Gastroesophageal sphincter (tissue), 4 donors: ENCODE data around the gene SOX6. TPM values are rescaled to one million over a fixed set of nuclear protein-coding genes. Genes with fewer than 3 reads are reported as not detected.

Experiments used
- ATAC-seq: fragments of 150-250 bp; one replicate; pipeline ENCODE4 v1.9.1; 2016; ENCODE audit warnings: mild to moderate bottlenecking, moderate library complexity
- H3K27ac ChIP-seq, 4 donors: fragments of 200-600 bp; sonication (generic) in 3 of 4; 1 replicate in 3 of 4; 2 replicates in 1 of 4; pipeline ENCODE4 v1.5.1; 2016 to 2019
- H3K27me3 ChIP-seq: fragments of 200-600 bp; sonication (generic); one replicate; pipeline ENCODE4 v1.5.1; 2019
- H3K36me3 ChIP-seq, 2 donors: fragments of 200-600 bp; sonication (generic); one replicate each; pipeline ENCODE4 v1.5.1; 2019; ENCODE audit warnings: control low read depth in 1 of 2
- H3K4me1 ChIP-seq, 3 donors: fragments of 200-600 bp; sonication (generic); 1 replicate in 2 of 3; 2 replicates in 1 of 3; pipeline ENCODE4 v1.5.1; 2016 to 2019; ENCODE audit warnings: control low read depth in 2 of 3
- H3K4me3 ChIP-seq, 2 donors: fragments of 200-600 bp; sonication (generic); one replicate each; pipeline ENCODE4 v1.5.1; 2019; ENCODE audit warnings: mild to moderate bottlenecking in 1 of 2, moderate library complexity in 1 of 2
- H3K9me3 ChIP-seq, 3 donors: fragments of 200-600 bp; sonication (generic); one replicate each; pipeline ENCODE4 v1.5.1; 2017 to 2019; ENCODE audit warnings: control low read depth in 2 of 3
- EP300 ChIP-seq: sonication (generic); formaldehyde crosslinking; IDR thresholded peaks from one replicate; pipeline ENCODE4 v1.6.1; 2017; ENCODE audit warnings: antibody characterized with exemption, mild to moderate bottlenecking
- POLR2A ChIP-seq, 2 donors: fragments of 450-650 bp; IDR thresholded peaks; one replicate each; pipeline ENCODE4 v1.6.1; 2017; ENCODE audit warnings: antibody characterized with exemption in 2 of 2, mild to moderate bottlenecking in 2 of 2, moderate library complexity in 1 of 2
- POLR2AphosphoS5 ChIP-seq: sonication (generic); formaldehyde crosslinking; IDR thresholded peaks from one replicate; pipeline ENCODE4 v1.6.1; 2017; ENCODE audit warnings: antibody characterized with exemption
- WGBS, 2 donors: methylation state at CpG; one replicate each; pipeline ENCODE4 v1.1.5; 2018; ENCODE audit warnings: low coverage in 1 of 2; 5-methylcytosine and 5-hydroxymethylcytosine counted together
- total RNA-seq, 4 donors: library from RNA; depleted of rRNA; stranded (reverse); fragments of >200 nt; gene quantifications; one replicate each; pipeline ENCODE4 v1.1.0, GENCODE V29; 2016
- TF ChIP-seq, protein P1 (sequence below), 4 experiments: fragments of 200-600 bp in 2 of 4; fragments of 450-650 bp in 2 of 4; sonication (generic) in 1 of 4; IDR thresholded peaks; one replicate each; pipeline ENCODE4 v1.5.1; 2017 to 2019; ENCODE audit warnings: antibody characterized with exemption in 4 of 4, mild to moderate bottlenecking in 2 of 4, moderate library complexity in 2 of 4

SOX6 gene
- 10 to 100 TPM in 2 of 4 donors, 1 to 10 TPM in 2; 1.2 to 21.9 (median 6.5) TPM for total RNA-seq

DNA sequence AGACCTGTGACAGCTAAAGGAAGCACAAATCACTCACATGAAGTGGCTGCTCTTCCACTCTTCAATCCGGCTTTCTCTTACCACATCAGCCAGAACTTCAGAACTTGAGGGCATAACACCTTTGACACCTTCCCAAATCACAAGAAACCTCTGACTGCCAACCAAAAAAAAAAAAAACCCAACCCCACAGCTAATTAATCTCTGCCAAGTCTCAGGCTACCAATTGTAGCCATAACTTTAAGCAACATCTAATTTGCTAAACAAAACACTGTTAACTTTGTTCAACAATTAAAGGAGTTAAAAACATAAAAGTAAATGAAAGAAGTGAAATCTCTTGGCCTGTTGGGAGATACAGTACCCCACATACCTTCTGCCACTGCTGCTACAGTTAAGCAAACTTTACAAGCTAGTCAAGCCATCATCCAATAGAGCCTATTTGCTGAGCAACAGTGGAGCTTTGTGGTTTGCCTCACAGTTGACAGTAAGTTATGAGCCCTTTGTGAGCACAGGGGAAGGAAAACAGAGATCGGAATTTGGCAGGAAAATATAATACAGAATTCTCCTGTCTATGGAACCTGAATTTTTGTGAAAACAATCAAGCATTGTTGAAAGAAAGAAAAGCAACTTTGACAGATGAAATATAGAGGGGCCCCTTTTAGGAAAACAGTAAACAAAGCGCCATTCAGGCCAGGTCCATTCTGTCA is at the start of gene SOX6:
SOX6 (minus strand) TSS at position 490 of the 704 bp plus-strand sequence. CDS start 15,298 bp downstream, outside the sequence.
- H3K27ac ChIP-seq, result peak within 1 kb of the TSS in 1 of 4 donors; percentile 15
- ATAC-seq, result no peak

DNA sequence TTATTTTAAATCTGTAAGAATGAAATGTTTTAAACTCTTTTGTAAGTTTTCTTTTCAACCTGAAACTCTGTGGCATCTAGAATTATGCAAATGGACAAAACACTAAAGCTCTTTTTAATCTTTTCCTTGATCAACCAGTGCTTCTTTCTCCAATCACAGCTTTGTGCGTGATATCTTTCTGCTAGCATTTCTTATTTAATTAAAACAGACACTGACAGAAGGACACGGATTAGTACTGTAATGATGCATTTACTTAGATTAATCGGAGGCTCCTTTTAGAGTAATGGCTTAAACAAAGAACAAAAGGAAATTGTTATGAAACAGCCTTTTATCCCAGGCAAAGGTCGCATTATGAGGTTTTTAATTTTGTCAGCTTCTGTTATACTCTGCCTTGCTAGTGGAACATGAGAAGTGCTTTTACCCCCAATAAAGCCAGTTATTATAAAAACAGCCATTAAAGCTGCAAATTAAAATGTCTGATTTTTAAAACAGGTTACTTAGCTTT is 48.5 kb upstream of the SOX6 start:
- Histone ChIP-seq H3K9me3 (no peaks in the 10 kb centered on the region), H3K27me3 (no peaks in the 10 kb centered on the region), H3K36me3 (no peaks in the 10 kb centered on the region), H3K27ac (no peak overlapping the region), H3K4me1 (no peaks in the 10 kb centered on the region), H3K4me3 (no peak overlapping the region)
- no peak for ATAC-seq
- TF ChIP-seq, protein P1, sequence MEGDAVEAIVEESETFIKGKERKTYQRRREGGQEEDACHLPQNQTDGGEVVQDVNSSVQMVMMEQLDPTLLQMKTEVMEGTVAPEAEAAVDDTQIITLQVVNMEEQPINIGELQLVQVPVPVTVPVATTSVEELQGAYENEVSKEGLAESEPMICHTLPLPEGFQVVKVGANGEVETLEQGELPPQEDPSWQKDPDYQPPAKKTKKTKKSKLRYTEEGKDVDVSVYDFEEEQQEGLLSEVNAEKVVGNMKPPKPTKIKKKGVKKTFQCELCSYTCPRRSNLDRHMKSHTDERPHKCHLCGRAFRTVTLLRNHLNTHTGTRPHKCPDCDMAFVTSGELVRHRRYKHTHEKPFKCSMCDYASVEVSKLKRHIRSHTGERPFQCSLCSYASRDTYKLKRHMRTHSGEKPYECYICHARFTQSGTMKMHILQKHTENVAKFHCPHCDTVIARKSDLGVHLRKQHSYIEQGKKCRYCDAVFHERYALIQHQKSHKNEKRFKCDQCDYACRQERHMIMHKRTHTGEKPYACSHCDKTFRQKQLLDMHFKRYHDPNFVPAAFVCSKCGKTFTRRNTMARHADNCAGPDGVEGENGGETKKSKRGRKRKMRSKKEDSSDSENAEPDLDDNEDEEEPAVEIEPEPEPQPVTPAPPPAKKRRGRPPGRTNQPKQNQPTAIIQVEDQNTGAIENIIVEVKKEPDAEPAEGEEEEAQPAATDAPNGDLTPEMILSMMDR (IDR thresholded peaks at IDR 0.05), result no peak
- TF ChIP-seq POLR2A (IDR thresholded peaks at IDR 0.05) (no peak), EP300 (no peak), POLR2AphosphoS5 (no peak)
- WGBS, 2 donors, result 45 to 70% methylated on average over 3 to 4 of the region's 4 CpGs

More for the DNA sequence above, at the start of gene SOX6:
- Histone ChIP-seq H3K27me3 (no peaks in the 10 kb centered on the region), H3K4me1 (peaks cover 0 to 6% (median 0%) of the 10 kb centered on the region in 3 donors), H3K9me3 (no peaks in the 10 kb centered on the region), H3K4me3 (peak within 1 kb of the TSS in 1 of 2 donors; percentile 6), H3K36me3 (no peaks in the 10 kb centered on the region)
- TF ChIP-seq, protein P1 (IDR thresholded peaks at IDR 0.05), result no peak
- TF ChIP-seq EP300 (no peak), POLR2A (IDR thresholded peaks at IDR 0.05) (no peak), POLR2AphosphoS5 (no peak)
- WGBS, 2 donors, result 33 to 44% methylated on average over 3 of the region's 3 CpGs

DNA sequence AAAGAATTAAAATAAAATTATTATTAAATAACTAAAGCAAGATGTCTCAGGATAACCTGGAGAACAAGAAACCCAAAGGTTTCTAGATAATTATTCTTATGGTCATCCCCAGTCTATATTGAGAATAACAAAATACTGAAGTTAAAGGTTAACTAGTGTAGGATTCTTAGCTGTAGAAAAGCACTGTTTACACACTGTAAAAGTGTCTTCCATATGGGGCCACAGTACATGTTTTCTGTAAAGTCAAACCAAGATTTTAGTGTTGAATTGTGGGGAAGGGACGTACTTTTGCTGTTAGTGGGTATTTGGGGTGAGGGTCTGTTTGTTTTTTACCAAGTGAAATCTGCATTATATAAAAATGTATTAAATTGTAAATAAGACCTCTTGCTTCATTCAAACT is 47.5 kb upstream of the SOX6 start:
- TF ChIP-seq, protein P1 (IDR thresholded peaks at IDR 0.05), result no peak
- TF ChIP-seq POLR2AphosphoS5, result no peak
- TF ChIP-seq POLR2A (IDR thresholded peaks at IDR 0.05), result no peak
- no peak for TF ChIP-seq EP300
- H3K4me3 ChIP-seq, result no peak overlapping the region
- H3K27me3 ChIP-seq, result no peaks in the 10 kb centered on the region
- no peaks in the 10 kb centered on the region for H3K9me3 ChIP-seq
- H3K4me1 ChIP-seq, result no peaks in the 10 kb centered on the region
- no peak for ATAC-seq
- H3K36me3 ChIP-seq, result no peaks in the 10 kb centered on the region
- no peak overlapping the region for H3K27ac ChIP-seq
- 88 to 100% methylated on average over 1 of the region's 1 CpG for WGBS, 2 donors

GRCh38 chr11:16403448-16403803 is 47.1 kb upstream of the SOX6 start:
- no peak overlapping the region for H3K27ac ChIP-seq
- no peaks in the 10 kb centered on the region for H3K36me3 ChIP-seq
- ATAC-seq, result no peak
- no peaks in the 10 kb centered on the region for H3K27me3 ChIP-seq
- TF ChIP-seq POLR2A (IDR thresholded peaks at IDR 0.05), result no peak
- TF ChIP-seq, protein P1 (IDR thresholded peaks at IDR 0.05), result no peak
- no peak overlapping the region for H3K4me3 ChIP-seq
- WGBS, 2 donors, result 46 to 70% methylated on average over 2 of the region's 2 CpGs
- no peaks in the 10 kb centered on the region for H3K4me1 ChIP-seq
- H3K9me3 ChIP-seq, result no peaks in the 10 kb centered on the region
